ENCODE measurements around the gene CAT. TPM values are rescaled to one million over a fixed set of nuclear protein-coding genes. Genes with fewer than 3 reads are reported as not detected.

The CAT gene
- total and polyA plus RNA-seq, 3 donors from 2014 or later, result 30.2 to 38.2 (median 30.3) TPM

DNA sequence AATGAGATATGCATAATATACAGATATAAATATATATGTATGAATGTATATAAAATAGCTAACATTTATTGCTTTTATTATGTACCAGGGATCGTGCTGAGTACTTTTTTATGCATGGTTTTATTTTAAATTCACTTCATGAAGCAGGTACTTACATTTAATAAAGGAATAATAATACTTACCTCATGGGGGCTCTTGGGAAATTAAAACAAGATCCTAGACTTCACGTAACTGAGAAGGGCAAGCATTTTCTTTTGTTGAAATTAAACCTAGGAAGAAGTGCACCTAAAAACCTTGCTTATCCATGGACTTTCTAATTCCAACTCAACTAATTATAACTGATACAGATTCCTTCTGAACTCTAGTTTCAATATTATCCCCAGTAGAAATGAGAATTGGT lies 40.9 kb upstream of the CAT start:
- WGBS, 2 donors, result 81% methylated on average over 2 of the region's 2 CpGs
- DNase-seq, result no peak
- Histone ChIP-seq H3K4me1 (no peaks in the 10 kb centered on the region), H3K9me3 (no peaks in the 10 kb centered on the region), H3K36me3 (ENCODE audit: low read depth, missing control alignments) (no peaks in the 10 kb centered on the region), H3K27me3 (no peaks in the 10 kb centered on the region), H3K27ac (no peak overlapping the region), H3K4me3 (no peak overlapping the region)
- intact Hi-C loops (cut with DNase I; ENCODE audit: low total_unique reads), result no loop called here
- TF ChIP-seq, protein P1, sequence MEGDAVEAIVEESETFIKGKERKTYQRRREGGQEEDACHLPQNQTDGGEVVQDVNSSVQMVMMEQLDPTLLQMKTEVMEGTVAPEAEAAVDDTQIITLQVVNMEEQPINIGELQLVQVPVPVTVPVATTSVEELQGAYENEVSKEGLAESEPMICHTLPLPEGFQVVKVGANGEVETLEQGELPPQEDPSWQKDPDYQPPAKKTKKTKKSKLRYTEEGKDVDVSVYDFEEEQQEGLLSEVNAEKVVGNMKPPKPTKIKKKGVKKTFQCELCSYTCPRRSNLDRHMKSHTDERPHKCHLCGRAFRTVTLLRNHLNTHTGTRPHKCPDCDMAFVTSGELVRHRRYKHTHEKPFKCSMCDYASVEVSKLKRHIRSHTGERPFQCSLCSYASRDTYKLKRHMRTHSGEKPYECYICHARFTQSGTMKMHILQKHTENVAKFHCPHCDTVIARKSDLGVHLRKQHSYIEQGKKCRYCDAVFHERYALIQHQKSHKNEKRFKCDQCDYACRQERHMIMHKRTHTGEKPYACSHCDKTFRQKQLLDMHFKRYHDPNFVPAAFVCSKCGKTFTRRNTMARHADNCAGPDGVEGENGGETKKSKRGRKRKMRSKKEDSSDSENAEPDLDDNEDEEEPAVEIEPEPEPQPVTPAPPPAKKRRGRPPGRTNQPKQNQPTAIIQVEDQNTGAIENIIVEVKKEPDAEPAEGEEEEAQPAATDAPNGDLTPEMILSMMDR (IDR thresholded peaks at IDR 0.05), result no peak
- no peak for TF ChIP-seq POLR2A (IDR thresholded peaks at IDR 0.05)

DNA sequence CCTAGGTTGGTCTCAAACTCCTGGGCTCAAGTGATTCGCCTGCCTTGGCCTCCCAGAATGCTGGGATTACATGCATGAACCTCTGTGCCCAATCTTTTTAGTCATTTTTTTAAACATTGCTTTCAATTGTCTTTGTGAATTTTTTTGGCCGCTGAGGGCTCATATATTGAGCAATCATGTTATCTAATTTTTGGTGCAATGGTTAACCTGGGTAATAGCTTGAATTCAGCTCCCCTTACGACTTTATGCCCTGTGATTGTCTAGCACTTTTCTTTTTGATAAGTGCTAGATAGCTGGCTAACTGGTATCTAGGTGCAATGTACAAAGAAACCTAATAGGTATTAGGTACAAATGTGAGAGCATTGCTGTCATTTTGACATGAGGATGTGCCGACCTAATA lies 35.3 kb upstream of the CAT start:
- Histone ChIP-seq H3K27ac (no peak overlapping the region), H3K4me3 (no peak overlapping the region), H3K9me3 (no peaks in the 10 kb centered on the region), H3K27me3 (no peaks in the 10 kb centered on the region), H3K36me3 (ENCODE audit: low read depth, missing control alignments) (no peaks in the 10 kb centered on the region), H3K4me1 (no peaks in the 10 kb centered on the region)
- DNase-seq, result no peak
- WGBS, 2 donors, result 74% methylated on average over 4 of the region's 4 CpGs
- TF ChIP-seq POLR2A (IDR thresholded peaks at IDR 0.05), result no peak
- TF ChIP-seq, protein P1 (IDR thresholded peaks at IDR 0.05), result no peak
- intact Hi-C loops (cut with DNase I; ENCODE audit: low total_unique reads), result no loop called here

DNA sequence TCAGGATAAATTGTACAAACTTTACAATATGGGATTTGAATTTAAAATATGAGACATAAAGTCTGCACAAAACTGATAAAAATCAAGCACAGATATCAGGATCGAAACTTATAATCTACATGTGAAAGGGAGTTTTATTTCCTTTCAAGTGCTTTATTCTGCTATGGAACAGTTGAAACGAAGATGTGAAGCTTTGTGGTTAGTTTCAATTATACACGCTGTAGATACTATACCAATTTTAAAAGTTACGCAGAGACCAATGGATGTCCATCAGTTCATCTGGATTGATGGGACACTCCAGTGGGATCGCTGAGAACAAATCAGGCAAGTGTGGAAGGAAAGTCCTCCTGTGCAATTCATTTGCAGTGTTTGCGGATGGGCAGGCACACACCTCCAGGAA lies 34.5 kb upstream of the CAT start:
- TF ChIP-seq, protein P1 (IDR thresholded peaks at IDR 0.05), result no peak
- TF ChIP-seq POLR2A (IDR thresholded peaks at IDR 0.05), result no peak
- H3K9me3 ChIP-seq, result no peaks in the 10 kb centered on the region
- H3K27ac ChIP-seq, result no peak overlapping the region
- 79 to 88% methylated on average over 6 of the region's 6 CpGs for WGBS, 2 donors
- H3K36me3 ChIP-seq (ENCODE audit: low read depth, missing control alignments), result no peaks in the 10 kb centered on the region
- DNase-seq, result no peak
- intact Hi-C loops (cut with DNase I; ENCODE audit: low total_unique reads), result no loop called here
- no peaks in the 10 kb centered on the region for H3K4me1 ChIP-seq
- no peak overlapping the region for H3K4me3 ChIP-seq
- no peaks in the 10 kb centered on the region for H3K27me3 ChIP-seq

DNA sequence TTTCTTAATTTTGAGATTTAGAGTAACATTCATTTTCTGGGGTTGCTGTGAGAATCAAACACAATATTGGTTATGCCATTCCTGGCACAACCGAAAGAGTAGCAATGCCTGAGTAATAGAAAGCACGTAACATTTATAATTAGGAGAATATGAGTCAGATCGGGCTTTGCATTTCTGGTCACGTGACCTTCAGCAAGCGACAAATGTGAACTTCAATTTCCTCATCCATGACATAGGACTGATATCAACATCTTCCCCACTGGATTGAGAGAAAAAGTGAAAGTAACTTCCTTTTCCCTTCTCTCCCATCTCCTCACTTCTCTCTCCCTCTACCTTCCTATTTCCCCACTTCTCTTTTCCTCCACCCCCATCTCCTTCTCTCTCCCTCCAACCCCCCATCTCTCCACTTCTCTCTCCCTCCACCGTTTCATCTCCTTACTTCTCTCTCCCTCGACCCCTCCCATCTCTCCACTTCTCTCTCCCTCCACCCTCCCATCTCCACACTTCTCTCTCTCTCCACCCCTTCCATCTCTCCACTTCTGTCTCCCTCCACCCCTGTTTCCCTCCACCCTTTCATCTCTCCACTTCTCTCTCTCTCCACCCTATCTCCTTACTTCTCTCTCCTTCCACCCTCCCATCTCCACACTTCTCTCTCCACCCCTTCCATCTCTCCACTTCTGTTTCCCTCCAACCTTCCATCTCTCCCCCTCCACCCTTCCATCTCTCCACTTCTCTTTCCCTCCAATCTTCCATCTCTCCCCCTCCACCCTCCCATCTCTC lies 33.5 kb upstream of the CAT start:
- no peak for TF ChIP-seq POLR2A (IDR thresholded peaks at IDR 0.05)
- TF ChIP-seq, protein P1 (IDR thresholded peaks at IDR 0.05), result no peak
- no peak for DNase-seq
- H3K4me3 ChIP-seq, result no peak overlapping the region
- H3K9me3 ChIP-seq, result no peaks in the 10 kb centered on the region
- 46 to 59% methylated on average over 6 to 7 of the region's 7 CpGs for WGBS, 2 donors
- no peaks in the 10 kb centered on the region for H3K27me3 ChIP-seq
- intact Hi-C loops (cut with DNase I; ENCODE audit: low total_unique reads), result no loop called here
- H3K4me1 ChIP-seq, result no peaks in the 10 kb centered on the region
- no peaks in the 10 kb centered on the region for H3K36me3 ChIP-seq (ENCODE audit: low read depth, missing control alignments)
- H3K27ac ChIP-seq, result no peak overlapping the region

DNA sequence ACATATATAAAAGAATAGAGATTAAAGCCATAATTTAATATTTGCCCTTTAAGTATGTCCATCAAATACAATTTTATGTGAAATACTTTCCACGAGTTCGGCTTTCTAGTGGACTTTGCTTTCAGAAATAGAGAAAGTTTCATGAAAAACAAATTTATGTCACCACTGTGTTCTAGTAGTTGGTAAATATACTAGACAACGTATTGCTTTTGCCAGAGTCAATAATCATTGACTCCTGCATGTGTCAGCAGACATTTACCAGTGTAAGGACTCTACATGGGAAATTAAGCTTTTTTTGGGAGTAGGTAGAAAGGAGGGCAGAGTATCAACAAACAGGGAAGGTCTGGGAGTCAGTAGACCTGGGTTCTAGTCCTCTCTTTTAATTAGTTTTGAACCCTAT lies 32.3 kb upstream of the CAT start:
- Histone ChIP-seq H3K9me3 (no peaks in the 10 kb centered on the region), H3K27me3 (no peaks in the 10 kb centered on the region), H3K4me1 (no peaks in the 10 kb centered on the region), H3K4me3 (no peak overlapping the region), H3K27ac (no peak overlapping the region), H3K36me3 (ENCODE audit: low read depth, missing control alignments) (no peaks in the 10 kb centered on the region)
- DNase-seq, result no peak
- WGBS, 2 donors, result 84 to 85% methylated on average over 3 of the region's 3 CpGs
- intact Hi-C loops (cut with DNase I; ENCODE audit: low total_unique reads), result no loop called here
- no peak for TF ChIP-seq POLR2A (IDR thresholded peaks at IDR 0.05)
- TF ChIP-seq, protein P1 (IDR thresholded peaks at IDR 0.05), result no peak

All from testis (tissue), 3 donors.